ENCODE results near the gene ALDH3A1. TPM values are rescaled to one million over a fixed set of nuclear protein-coding genes. Genes with fewer than 3 reads are reported as not detected.

Gene ALDH3A1
- total and polyA plus RNA-seq, 2 donors (not counting 3 experiments of a cell fraction or from before 2014, with no cell fraction given): 0.11 to 1.2 TPM

GRCh38 chr17:19738757-19739156 lies 9.3 kb downstream of the ALDH3A1 start:
- dilution Hi-C loops (cut with MboI; ENCODE audit: extremely low pct_ligation_motif_present, low sequenced_read_pairs) (no loop called here), intact Hi-C loops (cut with micrococcal nuclease) (no loop called here)
- CTCF ChIA-PET: interaction anchor here (2.0 kb wide), 1 partner anchor 27 kb away, joined by 4 read pairs; no protein-coding TSS in a partner anchor
- Histone ChIP-seq H3K36me3 (ENCODE audit: control insufficient read depth in 2 of 2, extremely low read depth in 1 of 2, insufficient read depth in 2 of 2, low read length in 2 of 2) (no peaks in the 10 kb centered on the region), H3K9me3 (replicated peaks; ENCODE audit: control insufficient read depth, insufficient read depth, low read length) (no peaks in the 10 kb centered on the region), H3K27ac (ENCODE audit: insufficient read depth, low read depth, low read length) (no peak overlapping the region), H3K4me2 (ENCODE audit: insufficient read depth, low read length) (no peak overlapping the region), H3K4me1 (ENCODE audit: control insufficient read depth, extremely low read depth, insufficient read depth, low read length) (no peaks in the 10 kb centered on the region), H4K20me1 (replicated peaks; ENCODE audit: control insufficient read depth, extremely low read depth, insufficient read depth, low read length) (no peaks in the 10 kb centered on the region), H3K79me2 (ENCODE audit: control insufficient read depth, insufficient read depth, low read length) (no peaks in the 10 kb centered on the region), H3K27me3 (ENCODE audit: control insufficient read depth in 2 of 2, insufficient read depth in 2 of 2, low read length in 2 of 2) (no peaks in the 10 kb centered on the region), H3K9ac (replicated peaks; ENCODE audit: extremely low read depth, insufficient read depth, low read length) (no peak overlapping the region), H2AFZ (ENCODE audit: low read depth, low read length) (no peak overlapping the region), H3K9me1 (replicated peaks; ENCODE audit: control insufficient read depth, extremely low read depth, insufficient read depth, low read length) (no peaks in the 10 kb centered on the region), H3K4me3 (replicated peaks in 1 of 3; ENCODE audit: insufficient read depth in 1 of 3, low read depth in 1 of 3, low read length in 3 of 3) (no peak overlapping the region)
- TF ChIP-seq, protein P1, sequence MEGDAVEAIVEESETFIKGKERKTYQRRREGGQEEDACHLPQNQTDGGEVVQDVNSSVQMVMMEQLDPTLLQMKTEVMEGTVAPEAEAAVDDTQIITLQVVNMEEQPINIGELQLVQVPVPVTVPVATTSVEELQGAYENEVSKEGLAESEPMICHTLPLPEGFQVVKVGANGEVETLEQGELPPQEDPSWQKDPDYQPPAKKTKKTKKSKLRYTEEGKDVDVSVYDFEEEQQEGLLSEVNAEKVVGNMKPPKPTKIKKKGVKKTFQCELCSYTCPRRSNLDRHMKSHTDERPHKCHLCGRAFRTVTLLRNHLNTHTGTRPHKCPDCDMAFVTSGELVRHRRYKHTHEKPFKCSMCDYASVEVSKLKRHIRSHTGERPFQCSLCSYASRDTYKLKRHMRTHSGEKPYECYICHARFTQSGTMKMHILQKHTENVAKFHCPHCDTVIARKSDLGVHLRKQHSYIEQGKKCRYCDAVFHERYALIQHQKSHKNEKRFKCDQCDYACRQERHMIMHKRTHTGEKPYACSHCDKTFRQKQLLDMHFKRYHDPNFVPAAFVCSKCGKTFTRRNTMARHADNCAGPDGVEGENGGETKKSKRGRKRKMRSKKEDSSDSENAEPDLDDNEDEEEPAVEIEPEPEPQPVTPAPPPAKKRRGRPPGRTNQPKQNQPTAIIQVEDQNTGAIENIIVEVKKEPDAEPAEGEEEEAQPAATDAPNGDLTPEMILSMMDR (IDR thresholded peaks at IDR 0.05; ENCODE audit: extremely low read depth in 1 of 2, insufficient read depth in 1 of 2, low read depth in 1 of 2, low read length in 2 of 2): no peak
- no peak for TF ChIP-seq POLR2A (IDR thresholded peaks at IDR 0.05; ENCODE audit: low read depth, low read length)
- no peak for TF ChIP-seq JUN (IDR thresholded peaks at IDR 0.05; ENCODE audit: borderline replicate concordance, insufficient read depth, insufficient read length, low read depth)
- TF ChIP-seq, protein P2, sequence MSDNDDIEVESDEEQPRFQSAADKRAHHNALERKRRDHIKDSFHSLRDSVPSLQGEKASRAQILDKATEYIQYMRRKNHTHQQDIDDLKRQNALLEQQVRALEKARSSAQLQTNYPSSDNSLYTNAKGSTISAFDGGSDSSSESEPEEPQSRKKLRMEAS (IDR thresholded peaks at IDR 0.05; ENCODE audit: insufficient read depth, insufficient read length): no peak
- no peak for TF ChIP-seq POLR2AphosphoS5 (IDR thresholded peaks at IDR 0.05; ENCODE audit: insufficient read depth, low read depth, low read length)
- no peak for TF ChIP-seq EZH2 (IDR thresholded peaks at IDR 0.05; ENCODE audit: borderline replicate concordance, low read depth, low read length, severe bottlenecking)
- TF ChIP-seq FOS (IDR thresholded peaks at IDR 0.05; ENCODE audit: borderline replicate concordance, insufficient read depth, low read length): no peak
- no peak for TF ChIP-seq GATA2 (IDR thresholded peaks at IDR 0.05; ENCODE audit: insufficient read depth, insufficient read length, low read depth, low read length)
- no peak for TF ChIP-seq MYC (IDR thresholded peaks at IDR 0.05; ENCODE audit: low read depth, low read length)
- no peak for FAIRE-seq
- no TSS peak for BruUV-seq (replicated peaks)
- no peak for DNase-seq (ENCODE audit: low read depth, low spot score)
- POLR2A ChIA-PET: no interaction called here

All from endothelial cell of umbilical vein (primary cell).